GM23248 (cell line): ENCODE results near the gene ZNF683. TPM values are rescaled to one million over a fixed set of nuclear protein-coding genes. Genes with fewer than 3 reads are reported as not detected.

Experiments used
- DNase-seq: peaks from one replicate; pipeline ENCODE4 v3.0.0-alpha.2; 2015
- H2AFZ ChIP-seq: fragments of 200-600 bp; sonication (generic); 2 replicates; pipeline ENCODE4 v1.6.1; 2016; ENCODE audit warnings: antibody characterized with exemption
- H3F3A ChIP-seq: fragments of 200-600 bp; sonication (generic); 2 replicates; pipeline ENCODE4 v1.6.1; 2016; ENCODE audit warnings: mild to moderate bottlenecking, antibody characterized with exemption, mixed run types; ENCODE audit not compliant: insufficient read depth
- H3K27ac ChIP-seq: fragments of 200-600 bp; sonication (generic); 2 replicates; pipeline ENCODE4 v1.5.1; 2016; ENCODE audit warnings: mild to moderate bottlenecking
- H3K27me3 ChIP-seq: fragments of 200-600 bp; sonication (generic); replicated peaks from 2 replicates; pipeline ENCODE4 v1.6.1; 2016; ENCODE audit warnings: mild to moderate bottlenecking; ENCODE audit not compliant: insufficient read depth
- H3K36me3 ChIP-seq: fragments of 200-600 bp; sonication (generic); 2 replicates; pipeline ENCODE4 v1.6.1; 2016; ENCODE audit warnings: low read depth, mild to moderate bottlenecking
- H3K4me1 ChIP-seq: fragments of 200-600 bp; sonication (generic); 2 replicates; pipeline ENCODE4 v1.6.1; 2016; ENCODE audit warnings: mild to moderate bottlenecking; ENCODE audit not compliant: insufficient read depth
- H3K4me2 ChIP-seq: fragments of 200-600 bp; sonication (generic); one replicate; pipeline ENCODE4 v1.6.1; 2016; ENCODE audit warnings: mild to moderate bottlenecking; ENCODE audit not compliant: unreplicated experiment
- H3K4me3 ChIP-seq: fragments of 200-600 bp; sonication (generic); 2 replicates; pipeline ENCODE4 v1.5.1; 2016; ENCODE audit warnings: mild to moderate bottlenecking
- H3K79me2 ChIP-seq: fragments of 200-600 bp; sonication (generic); 2 replicates; pipeline ENCODE4 v1.6.1; 2016; ENCODE audit warnings: mild to moderate bottlenecking; ENCODE audit not compliant: insufficient read depth
- H3K9ac ChIP-seq: fragments of 200-600 bp; sonication (generic); 2 replicates; pipeline ENCODE4 v1.6.1; 2016; ENCODE audit warnings: mild to moderate bottlenecking
- H3K9me2 ChIP-seq: fragments of 200-600 bp; sonication (generic); 2 replicates; pipeline ENCODE4 v1.6.1; 2016; ENCODE audit warnings: mixed run types, mild to moderate bottlenecking, moderate library complexity; ENCODE audit not compliant: insufficient read depth
- H3K9me3 ChIP-seq: fragments of 200-600 bp; sonication (generic); one replicate; pipeline ENCODE4 v1.6.1; 2017; ENCODE audit warnings: low read depth
- H4K20me1 ChIP-seq: fragments of 200-600 bp; sonication (generic); 2 replicates; pipeline ENCODE4 v1.6.0; 2016; ENCODE audit not compliant: insufficient read depth
- EZH2 ChIP-seq: fragments of 200-600 bp; sonication (generic); IDR thresholded peaks from 2 replicates; pipeline ENCODE4 v1.6.1; 2018; ENCODE audit warnings: antibody characterized with exemption, mild to moderate bottlenecking; ENCODE audit not compliant: insufficient read depth, poor library complexity, severe bottlenecking
- EZH2phosphoT487 ChIP-seq: fragments of 200-600 bp; sonication (generic); IDR thresholded peaks from 2 replicates; pipeline ENCODE4 v1.6.1; 2018; ENCODE audit warnings: antibody characterized with exemption, moderate library complexity, mild to moderate bottlenecking, low read depth; ENCODE audit not compliant: insufficient read depth
- WGBS, 2 experiments: methylation state at CpG; one replicate each; pipeline ENCODE4 v1.1.6; 2015 to 2017; ENCODE audit warnings: low lambda C conversion rate in 2 of 2, low coverage in 1 of 2; ENCODE audit errors: missing lambda C conversion rate in 2 of 2; 5-methylcytosine and 5-hydroxymethylcytosine counted together
- in situ Hi-C: fragments of 300-500 bp; cut with MboI; formaldehyde crosslinking; loops from 2 replicates; pipeline ENCODE4 v1.15.0; 2020
- polyA plus RNA-seq: library from polyadenylated mRNA; unstranded; fragments of >200 nt; fragmentation: Nextera tagmentation; extraction: Ambion mirVana; gene quantifications from 2 replicates; pipeline ENCODE4 v1.2.1, GENCODE V29; 2016
- total RNA-seq: library from RNA; depleted of rRNA; stranded (reverse); fragments of >200 nt; shearing (Covaris generic); gene quantifications from 2 replicates; pipeline ENCODE4 v1.2.3, GENCODE V29; 2014

Gene ZNF683
- total and polyA plus RNA-seq, 2 experiments from 2014 or later: not detected

GRCh38 chr1:26359981-26360806, 12.4 kb downstream of the ZNF683 start:
- no peak for DNase-seq
- TF ChIP-seq EZH2 (peak; percentile 28), EZH2phosphoT487 (no peak)
- Histone ChIP-seq H3K4me1 (0 out of 2 replicates have a peak, but pooled peaks cover 7% of the 10 kb centered on the region), H2AFZ (no peak overlapping the region), H3K9me2 (no peaks in the 10 kb centered on the region), H3K27ac (no peak overlapping the region), H3K9me3 (no peaks in the 10 kb centered on the region), H3K36me3 (no peaks in the 10 kb centered on the region), H3K4me3 (no peak overlapping the region; the same call in 1 of the 2 replicates), H3F3A (no peaks in the 10 kb centered on the region), H3K27me3 (peaks cover 46% of the 10 kb centered on the region), H3K79me2 (no peaks in the 10 kb centered on the region), H3K4me2 (no peak overlapping the region), H4K20me1 (no peaks in the 10 kb centered on the region), H3K9ac (no peak overlapping the region)
- in situ Hi-C loops: no loop called here
- WGBS, 2 experiments: 4 to 5% methylated on average over 40 to 63 of the region's 67 CpGs

GRCh38 chr1:26358411-26359384, 13.9 kb downstream of the ZNF683 start:
- Histone ChIP-seq H3F3A (no peaks in the 10 kb centered on the region), H3K27me3 (peaks cover 46% of the 10 kb centered on the region), H3K9me2 (no peaks in the 10 kb centered on the region), H4K20me1 (no peaks in the 10 kb centered on the region), H3K9me3 (no peaks in the 10 kb centered on the region), H2AFZ (no peak overlapping the region), H3K4me3 (no peak overlapping the region), H3K79me2 (no peaks in the 10 kb centered on the region), H3K36me3 (no peaks in the 10 kb centered on the region), H3K27ac (no peak overlapping the region), H3K9ac (no peak overlapping the region), H3K4me1 (0 out of 2 replicates have a peak, but pooled peaks cover 7% of the 10 kb centered on the region), H3K4me2 (no peak overlapping the region)
- TF ChIP-seq EZH2 (peak; percentile 4), EZH2phosphoT487 (no peak)
- no peak for DNase-seq
- WGBS, 2 experiments: 40 to 42% methylated on average over 15 of the region's 15 CpGs
- in situ Hi-C loops: no loop called here

- DNase-seq: no peak
- H4K20me1 ChIP-seq: no peaks in the 10 kb centered on the region
- no peaks in the 10 kb centered on the region for H3K9me2 ChIP-seq
- no peaks in the 10 kb centered on the region for H3F3A ChIP-seq
- no peaks in the 10 kb centered on the region for H3K9me3 ChIP-seq
- 59 to 70% methylated on average over 6 to 9 of the region's 10 CpGs for WGBS, 2 experiments
- no peak for TF ChIP-seq EZH2phosphoT487
- no peak for TF ChIP-seq EZH2
- H3K4me2 ChIP-seq: no peak overlapping the region
- H3K27me3 ChIP-seq: peaks cover 42% of the 10 kb centered on the region
- H3K36me3 ChIP-seq: no peaks in the 10 kb centered on the region
- H3K4me3 ChIP-seq: no peak overlapping the region
- in situ Hi-C loops: no loop called here
- no peak overlapping the region for H3K9ac ChIP-seq
- H3K4me1 ChIP-seq: 0 out of 2 replicates have a peak, but pooled peaks cover 7% of the 10 kb centered on the region
- no peaks in the 10 kb centered on the region for H3K79me2 ChIP-seq
- H2AFZ ChIP-seq: no peak overlapping the region
- no peak overlapping the region for H3K27ac ChIP-seq
Observed at GRCh38 chr1:26357121-26357602, 15.4 kb downstream of the ZNF683 start.

DNA sequence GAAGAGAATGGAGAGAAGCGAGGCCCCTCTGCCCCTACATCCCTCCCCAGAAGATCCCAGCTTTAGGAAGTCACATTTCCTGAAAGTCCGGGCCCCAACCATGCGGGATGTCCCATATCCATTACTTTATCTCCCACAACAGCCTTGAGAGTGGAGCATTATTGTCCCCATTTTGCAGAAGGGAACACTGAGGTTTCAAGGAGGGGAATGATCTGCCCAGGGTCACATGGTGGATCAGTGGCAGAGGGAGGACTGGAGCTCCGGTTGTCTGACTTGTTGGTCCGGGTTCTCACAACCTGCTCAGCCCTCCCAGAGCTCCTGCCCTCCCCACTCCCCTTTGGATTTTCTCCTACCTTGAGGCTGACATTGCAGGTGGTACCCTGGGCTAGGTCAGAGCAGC, 16.4 kb downstream of the ZNF683 start:
- no peaks in the 10 kb centered on the region for H3F3A ChIP-seq
- no peak overlapping the region for H3K27ac ChIP-seq
- no peak overlapping the region for H2AFZ ChIP-seq
- H3K27me3 ChIP-seq: peaks cover 33% of the 10 kb centered on the region
- TF ChIP-seq EZH2phosphoT487 (no peak), EZH2 (no peak)
- in situ Hi-C loops: no loop called here
- H3K9me3 ChIP-seq: no peaks in the 10 kb centered on the region
- no peak overlapping the region for H3K4me3 ChIP-seq
- no peaks in the 10 kb centered on the region for H3K9me2 ChIP-seq
- no peak overlapping the region for H3K9ac ChIP-seq
- no peaks in the 10 kb centered on the region for H4K20me1 ChIP-seq
- no peak for DNase-seq
- H3K4me1 ChIP-seq: 0 out of 2 replicates have a peak, but pooled peaks cover 7% of the 10 kb centered on the region
- 73 to 76% methylated on average over 5 of the region's 5 CpGs for WGBS, 2 experiments
- H3K36me3 ChIP-seq: no peaks in the 10 kb centered on the region
- no peaks in the 10 kb centered on the region for H3K79me2 ChIP-seq
- H3K4me2 ChIP-seq: no peak overlapping the region
